HPDE6-E6E7 (cell line): ENCODE measurements around the gene FOXD1.
A peak's percentile ranks its signal among the peaks of the same experiment; 100 is the strongest.
"Not testable (repeated sequence)": the region's sequence is repeated elsewhere in the genome, so short reads cannot be mapped to it uniquely, and the experiment has no call there.

Experiments
- DNase-seq: peaks from one replicate; pipeline ENCODE4 v3.0.0; 2011; ENCODE audit warnings: missing footprints; ENCODE audit errors: extremely low spot score

FOXD1 gene

DNA sequence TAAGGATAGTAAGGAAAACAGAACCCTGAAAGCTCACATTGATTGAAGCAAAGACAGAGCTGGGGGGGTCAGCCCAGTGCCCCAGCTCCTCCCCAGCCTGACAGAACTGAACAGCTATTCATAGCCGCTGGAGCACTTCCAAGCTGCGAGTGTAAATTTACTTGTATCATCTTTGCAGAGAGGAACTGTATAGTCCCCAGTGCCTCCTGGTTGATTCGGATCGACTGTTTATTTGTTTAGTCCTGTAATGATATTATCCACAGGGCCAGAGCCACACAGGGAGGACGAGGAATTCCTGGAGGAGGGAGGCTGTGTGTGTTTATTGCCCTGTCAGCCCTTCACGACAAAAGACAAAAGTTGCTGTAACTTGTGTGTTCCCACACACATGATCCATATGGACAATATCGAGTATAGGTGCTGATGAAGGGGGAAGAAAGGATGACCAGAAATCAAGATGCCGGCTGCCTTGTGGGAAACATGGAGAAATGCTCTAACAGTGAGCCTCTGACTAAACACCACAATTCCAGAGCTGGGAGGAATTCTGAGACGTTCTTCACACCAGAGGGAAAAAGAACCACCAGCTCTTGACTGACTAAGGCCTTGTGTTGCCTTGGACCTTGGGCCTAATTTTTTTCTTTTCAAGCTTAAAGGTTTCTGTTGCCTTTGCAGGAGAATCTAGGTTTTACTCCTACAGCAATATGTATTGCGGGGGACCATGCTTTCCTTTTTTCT, 31.1 kb downstream of the FOXD1 start:
- no peak for DNase-seq

DNA sequence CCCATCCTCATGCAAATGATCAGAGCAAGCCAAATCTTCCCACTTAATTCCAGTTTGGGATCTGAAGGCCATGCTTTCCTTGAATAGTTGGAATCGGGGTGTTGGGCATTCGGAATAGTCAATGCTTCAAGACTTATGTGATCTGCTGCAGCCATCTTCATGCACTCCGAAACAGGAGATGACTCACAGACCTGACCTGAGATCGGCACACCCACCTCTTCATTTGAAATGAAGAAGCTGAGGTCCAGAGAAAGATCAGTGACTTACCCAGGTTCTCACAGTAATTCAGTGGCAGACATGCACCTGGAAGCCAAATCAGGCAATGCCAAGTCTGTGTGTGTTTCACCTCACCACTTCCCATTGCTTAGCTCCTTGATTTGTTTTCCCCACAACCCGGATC, 33.0 kb downstream of the FOXD1 start:
- no peak for DNase-seq

DNA sequence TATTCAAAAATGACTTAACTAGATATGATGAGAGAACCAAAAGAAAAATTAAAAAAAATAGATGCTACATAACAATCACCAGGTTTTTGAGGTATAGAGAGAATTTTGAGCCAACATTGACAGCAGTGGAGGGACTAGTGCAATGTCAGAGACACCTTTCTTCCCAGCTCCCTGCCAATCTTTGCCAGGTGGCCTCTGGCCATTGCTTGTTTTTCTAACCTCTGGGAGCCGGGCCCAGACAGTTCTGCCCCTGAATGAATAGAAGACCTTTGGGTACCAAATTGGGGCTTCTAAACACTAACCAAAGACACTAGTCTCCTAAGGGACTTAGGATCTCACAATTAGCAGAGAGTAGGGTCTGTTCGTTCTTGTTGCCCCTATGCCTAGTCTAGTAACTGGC, 33.4 kb downstream of the FOXD1 start:
- no peak for DNase-seq

DNA sequence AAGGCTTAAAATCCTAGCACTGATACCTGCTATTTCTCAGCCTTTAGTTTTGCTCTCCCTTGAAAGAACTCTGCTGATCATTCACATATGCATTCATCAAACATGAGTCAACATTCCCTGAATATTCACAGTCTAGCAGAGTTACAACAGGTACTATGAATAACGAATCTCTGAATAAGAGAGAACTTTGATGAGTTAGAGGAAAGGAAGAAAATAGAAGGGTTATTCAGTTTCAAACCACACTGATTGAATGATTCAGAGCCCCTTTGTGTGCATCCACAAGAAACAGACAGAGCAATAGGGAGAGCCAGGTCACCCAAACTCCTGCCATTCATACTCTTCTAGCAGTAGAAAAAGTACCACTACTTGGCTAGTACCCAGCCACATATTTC, 36.0 kb downstream of the FOXD1 start:
- peak; percentile 23 for DNase-seq

DNA sequence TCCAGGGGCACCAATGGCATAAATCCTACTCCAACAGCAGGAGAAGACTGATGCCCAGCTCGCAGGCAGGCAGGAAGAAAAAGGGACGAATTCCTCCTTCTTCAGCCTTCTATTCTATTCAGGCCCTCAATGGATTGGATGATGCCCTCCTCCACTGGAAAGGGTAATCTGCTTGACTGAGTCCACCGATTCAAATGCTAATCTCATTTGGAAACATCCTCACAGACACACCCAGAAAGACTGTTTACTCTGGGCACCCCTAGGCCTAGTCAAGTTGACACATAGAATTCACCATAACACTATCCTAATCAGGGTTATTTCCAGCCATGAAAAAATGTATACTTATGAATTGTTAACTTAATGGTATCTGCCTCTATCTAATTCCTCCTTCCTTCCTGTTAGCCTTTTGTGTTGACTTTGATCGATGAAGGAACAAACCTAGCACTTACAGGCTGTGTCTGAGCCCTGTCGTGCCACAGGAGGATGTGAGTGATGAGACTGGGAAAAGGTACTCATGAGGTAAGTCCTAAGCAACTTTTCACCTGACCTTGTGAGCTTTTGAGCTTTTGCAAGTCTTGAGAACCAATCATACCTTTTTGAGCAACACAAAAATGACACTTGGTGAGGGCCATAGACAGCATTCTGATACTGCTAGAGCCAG, 36.5 kb downstream of the FOXD1 start:
- no peak for DNase-seq

DNA sequence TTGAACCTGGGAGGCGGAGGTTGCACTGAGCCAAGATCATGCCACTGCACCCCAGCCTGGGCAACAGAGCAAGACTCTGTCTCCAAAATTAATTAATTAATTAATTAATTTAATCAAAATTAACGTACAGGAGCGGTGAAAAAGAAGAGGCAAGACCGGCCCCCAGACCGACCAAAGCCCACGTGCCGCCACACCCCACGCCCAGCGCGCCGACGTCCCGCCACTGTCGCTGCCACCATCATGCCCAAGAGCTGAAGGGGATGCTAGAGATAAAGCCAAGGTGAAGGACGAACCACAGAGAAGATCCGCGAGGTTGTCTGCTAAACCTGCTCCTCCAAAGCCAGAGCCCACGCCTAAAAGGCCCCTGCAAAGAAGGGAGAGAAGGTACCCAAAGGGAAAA, 38.6 kb downstream of the FOXD1 start:
- DNase-seq, result not testable (repeated sequence)

DNA sequence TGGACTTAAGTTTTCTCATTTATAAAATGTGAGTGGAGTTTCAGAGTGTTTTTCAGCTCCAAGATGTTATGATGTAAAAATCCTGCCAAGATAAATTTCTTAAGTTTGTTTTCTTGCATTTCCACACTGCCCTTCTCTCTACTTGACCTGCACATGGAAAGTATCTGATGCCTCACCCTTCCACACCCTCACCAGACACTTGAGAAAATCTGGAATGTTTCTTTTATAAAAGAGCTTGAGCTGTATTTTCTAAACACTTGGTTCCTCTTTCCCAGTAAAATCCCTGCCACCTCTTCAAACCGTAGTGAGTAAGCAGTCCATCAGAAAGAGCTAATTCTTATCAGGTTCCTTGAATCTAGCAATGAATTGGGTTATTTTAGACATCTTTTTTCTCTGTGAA, 42.9 kb downstream of the FOXD1 start:
- no peak for DNase-seq

DNA sequence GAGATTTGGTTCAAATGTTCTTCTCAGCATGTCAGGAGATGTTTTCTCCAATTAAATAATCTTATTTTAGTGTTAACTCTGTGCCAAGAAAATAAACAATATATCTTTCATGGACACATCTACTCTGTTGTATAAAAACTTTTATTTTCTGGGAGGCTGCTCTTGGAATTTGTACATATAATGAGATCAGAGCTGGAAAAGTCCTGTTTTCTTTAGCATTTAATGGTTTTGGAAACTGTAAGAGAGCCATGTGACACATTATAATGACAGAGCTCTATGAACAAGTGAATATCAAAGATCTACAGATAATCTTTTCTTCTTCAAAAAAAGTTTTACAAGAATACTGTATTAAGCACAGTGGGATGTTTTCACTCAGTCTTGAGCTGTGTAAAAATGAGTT, 48.8 kb downstream of the FOXD1 start:
- DNase-seq, result no peak
